CD4-positive, alpha-beta T cell treated with Interleukin-21 for 1 hour (primary cell): Measurements from ENCODE around the gene INS.
"Not testable (repeated sequence)": the region's sequence is repeated elsewhere in the genome, so short reads cannot be mapped to it uniquely, and the experiment has no call there.

Source experiments
- DNase-seq: peaks from one replicate; pipeline ENCODE4 v3.0.0-alpha.2; 2020

The INS gene

GRCh38 chr11:2180789-2181370 is 19.9 kb upstream of the INS start:
- no peak for DNase-seq

DNA sequence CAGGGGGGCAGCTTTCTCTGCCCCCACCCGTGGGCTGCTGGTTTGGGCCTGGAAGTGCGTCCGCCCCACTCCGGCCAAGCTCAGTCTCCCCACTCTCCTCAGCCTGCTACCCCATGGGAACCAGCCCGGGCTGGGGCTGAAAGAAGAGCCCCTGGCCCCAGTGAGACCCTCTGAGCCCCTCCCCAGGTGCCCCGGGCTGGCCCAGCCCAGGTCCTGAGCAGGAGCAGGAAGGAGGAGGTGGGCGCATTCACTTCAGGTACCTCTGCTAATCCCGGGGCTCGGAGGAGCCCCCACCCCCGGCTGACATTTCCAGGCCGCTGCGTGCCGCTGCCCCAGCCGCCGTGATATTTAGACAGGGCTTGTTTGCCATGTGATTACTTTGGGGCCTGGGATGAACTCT is 19.3 kb upstream of the INS start:
- DNase-seq = no peak

DNA sequence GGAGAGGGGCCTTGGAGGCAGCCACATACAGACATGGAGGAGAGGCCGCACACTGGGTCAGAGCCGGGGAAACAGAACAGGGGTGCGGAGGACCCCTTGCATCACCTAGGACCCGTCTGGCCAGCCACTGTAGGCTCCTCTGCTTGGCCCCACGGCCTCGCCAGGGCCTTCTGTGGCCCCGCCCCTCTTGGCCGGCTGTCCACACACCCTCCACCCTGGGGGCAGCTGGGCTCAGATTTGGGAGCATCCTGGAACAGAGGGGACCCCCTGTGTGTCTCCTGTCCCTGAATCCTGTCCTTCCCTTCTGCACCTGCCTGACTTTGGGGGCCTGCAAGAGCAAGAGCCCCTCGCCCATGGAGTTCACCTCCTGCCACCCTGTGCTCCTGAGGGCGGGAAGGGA is 18.5 kb upstream of the INS start:
- no peak for DNase-seq

- no peak for DNase-seq
Observed at GRCh38 chr11:2178906-2179494, 18.0 kb upstream of the INS start.

DNA sequence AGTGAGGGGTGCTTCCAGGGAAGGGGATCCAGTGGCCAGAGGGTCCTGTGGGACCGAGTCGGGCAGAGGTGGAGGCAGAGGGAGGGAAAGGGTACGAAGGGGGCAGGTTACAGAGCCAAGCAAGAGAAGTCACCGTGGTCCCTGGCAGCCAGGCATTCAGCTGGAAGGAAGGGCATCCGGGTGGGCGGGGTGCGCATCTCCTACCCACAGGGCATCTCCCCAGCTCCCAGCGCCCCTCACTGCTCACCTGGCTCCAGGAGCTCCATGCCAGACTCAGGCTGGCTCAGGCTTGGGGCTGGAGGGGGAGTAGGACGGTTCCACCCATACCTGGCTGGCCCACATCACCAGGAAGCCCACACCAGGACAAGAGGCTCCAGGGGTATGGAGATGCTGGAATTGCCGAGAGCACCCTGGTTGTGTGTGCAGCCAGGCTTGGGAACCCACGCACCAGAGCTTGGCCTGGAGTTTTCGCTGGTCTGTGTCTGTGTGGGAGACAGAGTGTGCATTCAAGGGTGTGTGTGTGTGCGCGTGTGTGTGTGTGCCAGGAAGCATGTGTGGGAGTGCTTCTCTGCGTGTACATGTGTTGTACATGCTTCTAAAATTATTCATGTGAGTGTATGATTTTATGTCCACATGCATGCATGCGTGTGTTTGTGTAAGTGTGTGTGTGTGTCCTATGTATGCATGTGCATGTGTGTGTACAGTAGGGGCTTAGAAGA is 17.2 kb upstream of the INS start:
- DNase-seq = not testable (repeated sequence)

DNA sequence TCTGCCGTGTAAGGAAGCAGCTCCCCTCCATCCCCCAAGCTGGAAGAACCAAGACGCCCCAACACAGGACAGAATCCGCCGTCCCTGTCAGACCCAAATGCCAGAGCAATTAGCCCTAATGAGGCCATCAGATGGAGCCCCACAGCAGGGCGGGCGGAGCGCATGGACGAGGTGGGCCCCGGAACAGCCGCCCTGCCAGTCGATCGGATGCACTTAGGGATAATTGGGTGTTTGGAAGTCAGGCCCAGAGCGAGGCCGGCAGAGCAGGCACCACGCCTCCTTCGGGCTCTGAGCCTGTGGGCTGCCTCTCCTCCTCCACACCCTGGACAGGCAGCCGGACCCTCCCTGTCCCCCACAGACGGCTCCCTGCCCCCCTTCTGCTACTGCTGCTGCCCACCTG is 16.1 kb upstream of the INS start:
- DNase-seq = no peak

DNA sequence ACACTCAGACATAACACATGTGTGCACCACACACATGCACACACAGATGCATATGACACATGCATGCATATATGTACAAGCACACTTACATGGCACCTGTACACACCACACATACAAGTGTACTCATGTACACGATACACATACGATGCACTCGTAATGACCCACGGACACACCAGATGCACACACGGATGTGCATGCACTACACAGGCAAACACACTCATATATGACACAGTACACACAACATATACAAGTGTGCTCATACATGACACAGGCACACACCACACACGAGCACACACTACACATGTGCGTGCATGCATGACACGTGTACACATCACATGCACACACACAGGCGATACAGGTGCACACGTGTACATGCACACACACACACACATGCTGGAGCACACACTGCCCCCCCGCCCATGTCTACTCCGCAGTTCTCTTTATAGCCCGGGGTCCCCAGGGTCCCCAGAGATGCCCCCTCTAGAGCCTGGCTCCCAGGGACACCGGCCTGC is 15.4 kb upstream of the INS start:
- no peak for DNase-seq

- no peak for DNase-seq
Observed at GRCh38 chr11:2175659-2176058, 14.7 kb upstream of the INS start.

- no peak for DNase-seq
Observed at GRCh38 chr11:2174361-2174760, 13.4 kb upstream of the INS start.

DNA sequence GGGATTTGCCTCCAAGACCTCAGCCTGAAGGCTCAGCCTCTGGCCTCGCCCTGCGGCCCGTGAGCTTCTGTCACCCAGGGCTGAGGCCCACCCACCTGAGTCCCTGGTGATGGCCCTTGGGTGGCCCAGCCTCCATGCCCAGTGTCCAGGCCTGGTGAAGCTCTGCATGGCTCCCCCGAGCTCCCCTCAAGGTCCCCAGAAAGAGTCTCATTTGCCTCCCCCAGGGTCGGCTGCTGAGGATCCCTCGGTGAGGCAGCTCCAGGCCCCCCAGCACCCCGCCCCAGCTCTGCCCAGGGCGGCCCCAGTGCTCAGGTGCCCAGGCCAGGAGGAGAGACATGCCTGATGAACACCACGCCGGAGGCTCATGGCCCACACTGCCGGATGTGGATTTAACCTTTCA is 12.8 kb upstream of the INS start:
- DNase-seq = no peak

- no peak for DNase-seq
Observed at GRCh38 chr11:2173150-2173693, 12.2 kb upstream of the INS start.

DNA sequence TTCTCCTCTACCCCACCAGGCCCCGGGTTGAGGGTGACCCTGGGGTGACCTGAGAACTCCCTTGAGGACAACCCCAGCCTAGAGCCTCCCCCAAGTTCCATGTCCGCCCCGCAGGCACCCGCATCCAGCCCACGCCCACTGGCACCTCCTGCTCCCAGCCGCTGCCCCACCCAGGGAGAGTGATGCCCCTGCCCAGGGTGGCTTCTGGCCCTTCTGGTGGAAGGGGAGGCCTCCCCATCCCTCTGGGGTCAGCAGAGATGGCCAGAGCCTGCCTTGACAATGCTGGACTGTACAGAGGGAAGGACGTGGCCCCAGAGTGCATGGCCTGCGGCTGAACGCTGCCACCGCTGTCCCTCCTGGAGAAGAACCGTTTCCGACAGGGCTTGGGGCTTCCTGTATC is 11.7 kb upstream of the INS start:
- no peak for DNase-seq

GRCh38 chr11:2171591-2172003 is 10.6 kb upstream of the INS start, which contains the start of gene TH:
TSS of gene TH (minus strand) at chr11:2171815. CDS start at chr11:2171786, 29 bp downstream.
- no peak for DNase-seq

DNA sequence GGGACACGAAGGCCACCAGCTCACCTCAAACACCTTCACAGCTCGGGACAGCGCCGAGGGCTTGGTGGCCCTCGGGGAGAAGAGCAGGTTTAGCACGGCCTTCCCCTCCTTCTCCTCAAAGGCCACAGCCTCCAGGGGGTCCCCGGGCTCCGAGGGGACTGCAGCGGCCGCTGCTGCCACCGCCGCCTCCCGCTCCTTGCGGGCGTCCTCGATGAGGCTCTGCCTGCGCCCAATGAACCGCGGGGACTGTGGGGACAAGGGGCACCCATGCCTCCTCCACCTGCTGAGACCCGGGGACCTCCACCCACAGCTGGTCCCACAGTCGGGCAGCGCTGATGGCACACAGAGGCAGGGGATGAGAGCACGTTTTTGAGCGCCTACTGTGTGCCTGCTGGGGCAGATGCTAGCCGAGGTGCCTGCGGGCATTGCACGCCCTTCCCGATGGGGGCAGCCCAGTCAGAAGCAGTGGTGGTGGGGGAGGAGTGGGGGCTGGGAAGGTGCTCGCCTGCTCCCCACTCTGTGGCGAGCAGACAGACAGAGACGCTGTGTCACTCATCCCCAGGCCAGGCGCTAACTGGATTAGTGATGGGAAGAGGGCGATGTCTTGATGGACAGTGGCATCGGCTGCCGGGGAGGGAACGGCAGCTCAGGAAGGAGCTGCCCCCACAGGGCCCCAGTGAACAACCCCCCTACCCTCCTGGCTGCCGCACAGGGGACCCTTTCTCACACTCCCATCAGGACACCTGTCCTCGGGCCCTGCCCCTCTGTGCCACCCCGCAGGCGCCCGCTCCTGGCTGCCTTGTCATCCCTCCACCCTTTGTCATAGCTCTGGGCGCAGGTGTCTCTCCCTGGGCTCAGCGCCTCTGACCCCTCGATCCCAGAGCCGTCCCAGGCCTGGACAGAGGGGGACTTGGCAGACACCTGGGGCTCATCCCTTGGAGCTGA is 8.9 kb upstream of the INS start:
- DNase-seq = no peak

DNA sequence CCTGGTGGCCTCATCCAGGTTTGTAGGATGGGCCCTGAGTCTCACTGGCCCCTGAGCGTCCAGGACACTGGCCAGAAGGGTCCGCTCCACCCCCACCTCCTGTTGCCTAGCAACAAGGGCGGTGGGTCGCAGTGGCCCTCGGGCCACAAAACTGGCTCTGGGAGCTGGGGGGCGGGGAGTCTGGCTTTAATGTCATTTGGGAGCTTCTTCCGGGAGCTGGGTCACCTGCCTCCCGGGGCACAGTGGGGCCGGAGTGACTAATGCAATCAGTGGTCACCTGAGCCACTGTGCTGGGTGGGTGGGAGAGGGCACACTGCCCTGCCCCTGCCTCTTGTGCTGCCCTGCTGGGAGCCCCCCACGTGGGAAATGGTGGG is 8.0 kb upstream of the INS start:
- DNase-seq = no peak

GRCh38 chr11:2168286-2169004 is 7.4 kb upstream of the INS start:
- no peak for DNase-seq

GRCh38 chr11:2167141-2168045 is 6.4 kb upstream of the INS start:
- DNase-seq = no peak

DNA sequence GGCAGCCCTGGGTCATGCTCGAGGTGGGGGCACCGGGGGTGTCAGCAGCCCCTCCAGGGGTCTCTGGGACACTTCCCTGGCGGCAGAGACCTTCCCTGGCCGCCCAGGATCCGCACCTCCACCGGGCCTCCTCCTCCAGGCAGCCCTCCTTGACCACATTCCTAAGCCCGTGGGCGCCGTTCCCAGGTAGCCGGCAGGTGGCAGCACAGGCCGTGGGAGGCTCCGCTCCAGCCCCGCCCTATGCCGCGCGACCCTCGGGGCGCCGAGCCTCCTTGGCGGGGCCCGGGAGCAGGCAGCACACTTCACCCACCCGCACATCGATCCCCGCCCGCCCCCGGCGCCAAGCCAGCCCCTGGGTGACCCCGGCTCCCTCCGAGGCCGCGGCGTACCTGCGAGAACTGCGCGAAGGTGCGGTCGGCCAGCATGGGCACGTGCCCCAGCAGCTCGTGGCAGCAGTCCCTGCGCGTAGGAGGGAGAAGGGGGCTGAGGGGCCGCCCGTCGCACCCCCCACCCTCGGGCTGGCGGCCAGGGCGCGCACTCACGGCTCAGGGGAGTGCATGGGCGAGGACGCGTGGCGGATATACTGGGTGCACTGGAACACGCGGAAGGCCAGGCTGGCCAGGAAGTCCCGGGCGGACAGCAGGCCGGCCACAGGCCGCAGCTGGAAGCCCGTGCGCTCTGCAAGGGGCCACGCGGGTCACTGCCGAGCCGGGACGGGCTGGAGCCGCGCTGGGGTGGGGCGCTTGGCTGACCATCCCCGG is 5.3 kb upstream of the INS start:
- DNase-seq = peak; percentile 22

- no peak for DNase-seq
Observed at GRCh38 chr11:2165571-2165970, 4.6 kb upstream of the INS start.

DNA sequence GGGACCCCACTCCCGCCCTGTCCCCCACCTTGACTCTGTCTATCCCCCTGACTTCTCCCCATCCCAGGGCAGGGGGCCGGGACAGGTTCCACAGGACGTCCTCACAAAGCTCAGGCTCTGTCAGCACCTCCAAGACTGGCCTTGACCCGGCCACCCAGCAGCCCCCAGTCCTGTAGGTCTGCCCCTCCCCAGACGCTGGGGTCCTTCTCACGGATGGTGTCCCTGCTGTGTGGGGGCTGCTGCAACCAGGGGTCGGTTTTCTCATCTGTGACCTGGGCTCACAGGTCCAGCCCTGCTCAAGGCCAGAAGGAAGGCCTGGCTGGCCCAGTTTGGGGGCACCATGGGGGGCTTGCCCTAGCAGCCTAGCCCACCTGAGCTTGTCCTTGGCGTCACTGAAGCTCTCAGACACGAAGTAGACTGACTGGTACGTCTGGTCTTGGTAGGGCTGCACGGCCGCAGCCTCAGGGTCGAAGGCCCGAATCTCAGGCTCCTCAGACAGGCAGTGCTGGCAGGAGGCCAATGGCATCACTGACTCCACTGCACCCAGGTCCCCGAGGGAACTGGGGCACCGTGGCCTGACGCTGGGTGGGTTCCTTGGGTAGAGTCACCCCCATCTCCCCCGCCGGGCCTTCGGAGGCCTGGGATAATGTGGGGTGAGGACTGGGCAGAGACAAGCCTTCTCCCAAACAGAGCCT is 4.0 kb upstream of the INS start:
- DNase-seq = no peak
